CD4-positive, alpha-beta T cell treated with Interleukin-6 for 4 hours (primary cell): Measurements from ENCODE around the gene PIAS3.
"Not testable (repeated sequence)": the region's sequence is repeated elsewhere in the genome, so short reads cannot be mapped to it uniquely, and the experiment has no call there.

Experiments
- DNase-seq: peaks from one replicate; pipeline ENCODE4 v3.0.0-alpha.2; 2020; ENCODE audit warnings: mixed read lengths

The PIAS3 gene

DNA sequence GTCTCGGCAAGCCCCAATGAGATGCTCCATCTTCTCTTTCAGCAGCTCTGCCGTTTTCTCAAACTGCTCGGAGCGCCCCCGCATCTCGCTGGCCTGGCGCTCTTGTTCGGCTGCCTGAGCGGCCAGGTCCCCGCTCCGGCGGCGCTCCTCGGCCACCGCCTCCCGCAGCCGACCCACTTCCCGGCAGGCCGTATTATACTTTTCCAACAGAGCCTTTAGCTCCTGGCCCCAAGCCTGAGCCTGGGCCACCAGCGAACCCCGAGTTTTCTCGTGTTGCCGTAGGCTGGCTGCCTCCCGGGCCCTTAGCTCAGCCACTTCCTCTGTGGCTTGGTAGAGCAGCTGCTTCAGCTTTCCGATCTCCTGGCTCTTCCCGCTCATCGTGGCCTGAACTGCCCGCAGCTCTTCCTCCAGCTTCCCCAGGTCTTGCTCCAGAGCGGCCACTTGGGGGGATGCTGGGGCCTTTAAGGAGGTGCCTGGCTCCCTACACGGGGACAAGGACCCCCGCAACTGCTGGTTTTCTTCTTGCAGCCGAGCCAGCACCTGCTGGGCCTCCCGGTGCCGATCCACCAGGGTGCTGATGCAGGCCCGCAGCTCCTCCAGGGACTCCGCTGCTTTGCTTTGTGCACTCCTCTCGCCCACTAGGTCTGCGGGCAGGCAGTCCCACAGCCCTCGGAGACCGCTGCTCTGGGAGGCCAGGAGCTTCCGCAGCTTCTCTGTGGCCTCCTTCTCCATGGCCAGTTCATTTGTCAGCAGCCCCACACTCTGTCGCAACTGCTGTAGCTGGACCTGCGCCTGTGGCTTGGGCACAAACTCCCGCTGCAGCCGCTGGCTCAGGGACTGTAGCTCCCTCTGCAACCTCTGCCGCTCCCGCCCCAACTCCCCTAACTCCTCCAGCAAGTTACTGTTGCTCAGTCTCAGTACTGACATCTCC, 13.4 kb upstream of the PIAS3 start:
- peak; percentile 58 for DNase-seq

DNA sequence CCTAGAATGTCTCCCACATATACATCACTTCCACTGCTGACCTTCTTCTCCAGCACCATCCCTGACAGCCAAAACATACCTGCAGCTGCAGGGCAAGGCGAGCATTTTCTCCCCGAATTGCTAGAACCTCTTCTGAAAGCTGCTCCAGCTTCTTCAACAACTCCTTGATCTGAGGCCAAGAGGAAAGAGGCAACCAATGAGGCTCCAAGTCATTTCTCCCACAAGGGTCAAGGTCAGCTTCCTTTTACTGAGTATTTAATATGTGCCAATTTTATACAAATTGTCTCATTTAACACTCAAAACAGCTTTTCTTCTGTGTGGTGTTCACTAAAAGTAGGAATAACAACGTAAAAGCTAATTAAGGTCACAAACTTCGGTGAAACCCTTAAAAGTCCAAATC, 9.4 kb upstream of the PIAS3 start:
- no peak for DNase-seq

DNA sequence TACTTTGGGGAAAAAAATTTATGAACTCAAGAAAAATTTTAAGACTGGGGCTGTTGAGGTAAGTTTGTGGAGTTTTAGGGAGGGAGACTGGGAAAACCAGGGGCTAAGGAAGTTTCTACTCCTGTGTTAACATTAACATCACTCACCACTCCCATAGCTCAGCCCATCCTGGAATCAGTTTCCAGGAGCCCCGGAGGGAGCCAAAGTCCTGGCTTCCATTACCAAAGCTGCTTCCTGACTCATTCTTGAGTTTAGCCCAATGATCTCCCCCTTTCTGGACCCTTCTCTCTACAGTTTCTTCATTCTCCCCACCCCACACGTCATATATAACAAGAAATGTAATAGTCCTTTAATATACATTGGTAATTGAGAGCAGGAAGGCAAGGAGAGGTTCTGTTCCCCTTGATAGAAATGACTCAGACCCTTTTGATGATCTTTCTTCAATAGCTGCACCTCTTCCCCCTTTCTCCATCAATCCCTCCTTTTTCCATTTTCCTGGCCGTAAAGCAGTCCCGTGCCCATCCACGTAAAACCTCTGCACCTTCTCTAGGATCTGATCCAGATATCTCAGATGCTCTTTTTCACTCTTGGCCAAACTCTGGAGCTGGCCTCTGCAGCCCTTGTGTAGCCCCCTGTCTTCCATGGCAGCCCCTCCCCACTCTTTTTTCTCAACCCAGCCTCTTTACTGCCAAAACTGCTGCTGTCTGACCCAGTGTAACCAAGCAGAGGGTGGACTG, 4.6 kb upstream of the PIAS3 start:
- DNase-seq, result no peak

DNA sequence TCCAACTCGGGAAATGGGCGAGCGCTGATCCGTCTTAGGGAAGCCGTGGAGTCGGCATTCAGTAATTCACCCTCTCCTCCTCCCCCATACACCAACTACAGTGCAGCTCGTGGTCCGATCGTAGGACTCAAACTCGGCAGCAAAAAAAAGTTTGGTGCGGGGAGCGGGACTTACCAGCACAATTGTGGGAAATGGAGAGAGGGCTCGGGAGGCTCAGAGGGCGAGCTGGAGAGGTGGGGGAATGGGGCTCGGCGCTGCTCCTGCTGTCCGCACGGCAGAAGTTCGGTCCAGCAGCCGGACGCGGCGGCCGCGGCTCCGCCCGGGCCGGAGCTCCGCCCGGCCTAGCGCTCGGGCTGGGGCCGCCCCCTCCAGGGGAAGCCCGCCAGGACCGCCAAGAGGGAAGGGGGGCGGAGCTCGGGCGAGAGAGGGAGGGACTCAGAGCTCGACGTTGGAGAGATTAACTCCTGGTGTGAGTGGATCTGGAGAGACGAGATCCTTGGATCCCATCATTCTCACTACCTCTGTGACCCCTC, 676 bp upstream of the PIAS3 start:
- peak; percentile 82 for DNase-seq

DNA sequence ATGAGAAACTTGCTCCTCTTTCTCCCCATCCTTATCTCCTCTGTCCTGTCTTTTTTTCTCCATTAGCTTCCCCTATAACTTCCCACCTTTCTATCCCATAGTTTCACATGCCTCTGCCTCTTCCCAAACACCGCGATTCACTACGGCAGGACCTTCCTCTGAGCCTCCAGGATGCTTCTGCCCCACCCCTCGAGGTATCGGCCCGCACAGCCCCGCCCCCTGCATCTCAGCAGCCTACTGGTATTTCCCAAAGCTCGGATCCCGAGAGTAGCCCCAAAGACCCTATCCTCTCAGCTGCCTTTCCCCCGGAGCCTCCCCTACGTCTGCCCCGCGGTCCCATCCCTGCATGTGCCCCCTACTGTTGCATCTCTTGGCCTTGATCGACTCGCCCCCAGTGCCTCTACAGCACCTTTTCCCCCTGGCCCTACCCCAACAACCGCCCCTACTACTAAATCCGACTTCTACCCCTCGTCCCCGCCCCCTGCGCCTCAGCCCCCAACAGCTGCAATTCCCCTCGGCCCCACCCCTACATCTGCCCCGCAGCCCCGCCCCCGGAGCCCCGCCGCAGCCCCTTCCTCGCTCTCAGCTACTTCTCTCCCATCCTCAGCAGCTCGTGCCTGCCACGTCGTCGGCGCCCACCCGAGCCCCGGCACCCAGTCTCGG, 512 bp downstream of the PIAS3 start:
- DNase-seq, result peak; percentile 82

DNA sequence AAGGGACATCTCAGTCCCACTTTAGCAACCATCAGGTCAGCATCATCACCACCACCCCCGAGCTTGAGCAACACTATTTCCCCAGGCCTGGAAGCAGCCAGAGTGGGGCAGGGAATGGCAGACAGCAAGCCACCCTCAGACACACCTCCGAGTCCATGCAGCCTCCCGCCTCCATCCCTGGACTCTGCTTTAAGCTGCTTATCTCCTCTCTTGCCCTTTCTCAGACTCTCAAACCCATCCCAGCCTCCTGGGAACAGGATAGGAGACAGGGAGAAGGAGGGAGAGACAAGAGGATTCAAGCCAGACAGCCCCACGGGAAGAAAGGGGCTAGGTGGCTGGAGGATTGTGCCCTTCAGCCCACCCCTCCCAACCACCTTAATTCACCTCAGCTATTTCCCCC, 1.7 kb downstream of the PIAS3 start:
- no peak for DNase-seq

DNA sequence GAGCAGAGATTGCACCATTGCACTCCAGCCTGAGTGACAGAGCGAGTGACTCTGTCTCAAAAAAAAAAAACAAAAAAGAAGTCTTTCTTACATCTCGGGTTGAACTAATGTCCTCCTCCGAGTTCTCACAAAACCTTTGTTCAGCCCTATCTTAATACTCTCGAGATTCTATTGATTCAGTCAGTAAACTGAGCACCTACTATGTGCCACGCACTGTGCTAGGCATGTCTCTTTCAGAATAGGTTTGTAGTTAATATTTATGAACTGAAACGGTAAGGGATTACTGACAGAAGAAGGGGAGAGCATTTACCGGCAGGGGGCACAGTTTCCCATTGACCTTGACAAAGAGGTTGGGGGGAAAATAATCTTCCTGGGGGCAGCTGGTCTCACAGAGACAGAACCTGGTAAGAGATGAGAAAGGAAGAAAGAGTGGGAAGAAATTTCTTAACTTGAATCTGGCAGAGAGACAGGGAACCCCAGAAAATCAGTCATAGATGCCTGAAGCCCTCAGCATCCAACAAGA, 3.4 kb downstream of the PIAS3 start:
- peak; percentile 12 for DNase-seq

DNA sequence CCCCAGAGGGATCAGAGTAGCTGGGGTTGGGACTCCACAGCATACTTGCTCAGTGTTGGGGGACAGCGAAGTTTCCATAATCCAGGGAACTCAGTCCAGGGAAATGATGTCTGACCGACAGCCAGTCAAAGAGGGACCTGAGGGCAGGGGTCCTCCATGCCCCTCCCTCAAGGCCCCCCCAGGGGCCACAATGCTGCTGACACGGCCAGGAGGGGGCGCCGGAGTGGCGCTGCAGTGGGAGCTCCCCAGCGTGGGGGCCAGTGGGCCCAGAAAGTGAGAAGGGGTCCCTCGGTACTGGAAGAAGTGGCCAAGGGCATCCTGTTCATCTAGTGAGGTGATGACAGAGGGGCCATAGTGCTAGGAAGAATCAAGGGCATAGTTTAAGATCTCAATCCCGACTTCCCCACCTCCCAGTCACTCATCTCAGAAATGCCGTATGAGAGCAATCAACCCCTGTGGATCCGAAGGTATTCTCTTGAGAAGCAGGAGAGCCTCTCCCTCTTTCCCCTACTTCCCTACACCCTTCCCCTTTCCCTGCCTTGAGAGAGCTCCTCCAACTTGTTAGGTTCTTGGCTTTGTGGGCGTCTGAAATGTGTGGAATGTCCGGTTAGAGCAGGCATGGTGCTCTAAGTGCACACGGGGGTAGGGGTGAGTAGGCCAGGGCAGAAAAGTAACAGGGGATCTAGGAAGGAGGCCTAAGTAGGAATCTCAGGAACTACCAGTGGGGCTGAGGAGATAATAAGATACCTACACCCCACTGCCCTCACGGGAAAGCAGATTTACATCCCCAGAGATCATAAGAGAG, 9.3 kb downstream of the PIAS3 start:
- no peak for DNase-seq

DNA sequence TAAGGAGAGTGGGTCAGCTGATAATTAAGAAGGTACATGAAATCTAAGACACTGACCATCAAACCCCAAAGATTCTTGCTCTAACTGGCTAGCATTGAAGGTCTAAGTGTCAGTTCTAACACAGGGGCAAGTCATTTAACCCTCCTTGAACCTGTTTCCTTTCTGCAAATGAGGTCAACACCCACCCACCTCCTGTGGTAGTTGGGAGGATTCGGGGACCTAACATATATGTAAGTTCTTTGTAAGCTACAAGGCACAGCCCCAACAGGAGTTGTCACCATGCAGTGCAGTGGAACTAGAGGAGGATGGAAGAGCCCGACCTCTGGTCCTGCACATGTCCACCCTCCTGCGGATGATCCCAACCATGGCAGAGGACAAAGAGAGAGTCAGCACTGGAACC, 11.1 kb downstream of the PIAS3 start:
- no peak for DNase-seq

DNA sequence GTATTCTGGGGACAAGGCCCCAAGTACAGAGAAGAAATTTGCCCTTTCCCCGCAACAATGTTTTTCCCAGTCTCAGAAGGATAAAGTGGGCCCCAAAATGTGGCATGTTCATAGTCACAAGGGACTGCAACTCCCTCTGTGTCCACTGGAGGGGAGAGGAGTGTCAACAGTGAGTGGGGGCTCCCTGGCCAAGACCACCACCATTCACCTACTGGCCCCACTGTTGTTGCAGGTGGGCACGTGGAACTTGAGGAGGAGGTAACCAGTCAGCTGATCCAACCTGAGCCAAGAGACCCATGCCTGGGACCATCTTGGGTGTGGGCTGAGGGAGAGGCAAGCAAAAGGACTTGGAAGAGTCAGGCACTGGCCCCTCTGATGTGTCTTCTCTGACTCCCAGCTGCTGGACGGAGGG, 12.7 kb downstream of the PIAS3 start:
- peak; percentile 34 for DNase-seq

DNA sequence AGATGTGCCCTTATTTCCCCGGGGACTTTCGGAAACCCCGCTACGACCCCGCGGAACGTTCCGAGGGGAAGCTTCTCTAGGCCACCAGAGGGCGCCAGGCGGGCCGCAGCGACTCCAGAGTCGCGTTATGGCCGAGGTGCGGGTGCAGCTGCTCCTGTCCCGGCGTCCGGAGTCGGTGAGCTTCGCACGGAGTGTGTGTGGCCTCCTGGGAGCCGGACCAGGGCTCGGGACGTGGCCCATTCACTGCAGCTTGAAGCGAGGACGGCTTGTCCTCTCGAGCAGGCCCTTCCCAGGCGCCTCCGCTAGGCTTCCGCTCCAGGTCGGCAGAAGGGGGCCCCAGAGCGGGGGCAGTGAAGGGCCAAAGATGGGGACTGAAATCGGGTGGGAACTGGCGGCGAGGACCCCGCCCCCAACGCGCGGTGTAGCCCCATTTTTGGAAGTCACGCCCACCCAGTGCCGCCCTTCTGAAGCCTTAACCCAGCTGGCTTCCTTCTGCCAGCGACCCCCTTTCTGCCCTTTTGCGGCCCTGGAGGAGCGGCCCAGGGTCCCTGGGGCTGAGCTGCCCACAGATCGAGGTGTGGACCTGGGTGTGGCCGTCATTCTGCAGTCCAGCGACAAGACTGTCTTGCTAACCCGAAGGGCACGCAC, 13.2 kb downstream of the PIAS3 start, which contains the start of gene NUDT17:
Gene NUDT17, plus strand, starts transcription at position 117 of the 648 bp plus-strand sequence. Its CDS starts 11 bp downstream, at position 128.
- DNase-seq, result peak; percentile 84

DNA sequence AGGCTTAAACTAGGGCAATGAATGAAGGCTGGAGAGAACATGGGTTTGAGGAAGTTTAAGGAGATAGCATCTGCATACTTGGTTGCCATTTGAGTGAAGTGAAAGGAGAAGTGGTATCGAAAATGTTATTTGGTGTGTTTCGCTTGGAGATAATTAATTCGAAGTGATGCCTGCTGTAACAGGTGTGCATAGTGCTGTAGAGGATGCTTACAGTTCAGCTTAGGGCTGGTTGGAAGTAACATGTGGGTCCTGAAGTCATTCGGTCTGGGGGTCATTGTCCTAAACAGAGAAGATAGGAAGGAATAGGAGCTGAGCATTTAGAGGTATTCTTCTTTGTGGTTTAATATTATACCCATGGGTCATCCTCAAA, 13.8 kb downstream of the PIAS3 start:
- DNase-seq, result no peak

DNA sequence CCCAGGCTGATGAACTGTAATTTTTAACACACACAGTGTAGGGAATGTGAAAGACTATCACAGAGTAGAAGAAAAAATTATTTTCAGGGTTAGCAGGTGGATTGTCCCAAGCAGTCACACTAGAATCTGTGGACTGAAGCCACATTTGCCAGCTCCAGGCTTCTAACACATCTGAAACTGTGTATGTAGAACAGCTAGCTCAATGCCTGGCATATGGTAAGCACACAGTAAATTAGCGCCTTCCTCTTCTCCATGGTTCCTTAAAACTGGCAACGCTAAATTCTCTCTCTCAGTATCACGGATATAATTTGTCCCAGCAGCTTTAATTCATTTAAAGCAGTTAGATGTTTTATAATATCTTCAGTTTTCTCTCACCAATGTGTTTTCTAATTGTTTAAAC, 15.8 kb downstream of the PIAS3 start:
- no peak for DNase-seq

DNA sequence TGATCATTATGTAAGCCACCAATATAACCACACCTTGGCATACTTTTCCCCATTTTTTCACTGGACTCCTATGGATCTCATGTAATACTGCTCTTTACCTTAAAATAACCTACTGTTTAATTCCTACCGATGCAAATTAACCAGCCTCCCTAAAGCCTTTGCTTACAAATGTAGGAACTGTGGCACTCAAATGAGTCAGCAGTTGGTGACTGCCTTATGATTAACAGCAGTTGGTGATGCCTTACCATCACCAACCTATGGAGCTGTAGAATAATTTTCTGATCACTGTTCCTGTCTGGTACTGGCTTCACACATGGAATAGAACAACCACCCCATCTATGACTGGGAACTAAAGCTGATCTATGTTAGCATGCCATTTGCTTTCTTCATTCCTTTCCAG, 21.2 kb downstream of the PIAS3 start:
- DNase-seq, result no peak

DNA sequence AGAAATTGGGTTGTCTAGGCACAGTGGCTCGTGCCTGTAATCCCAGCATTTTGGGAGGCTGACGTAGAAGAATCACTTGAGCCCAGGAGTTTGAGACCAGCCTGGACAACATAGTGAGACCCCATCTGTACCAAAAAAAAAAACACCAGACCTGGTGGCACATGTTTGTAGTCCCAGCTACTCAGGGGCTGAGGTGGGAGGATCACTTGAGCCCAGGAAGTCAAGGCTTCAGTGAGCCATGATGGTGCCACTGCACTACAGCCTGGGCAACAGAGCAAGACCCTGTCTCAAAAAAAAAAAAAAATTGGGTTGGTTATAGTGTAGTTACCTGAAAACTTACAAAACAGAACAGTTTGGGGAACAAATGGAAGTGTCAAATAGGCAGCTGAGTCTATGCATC, 28.1 kb downstream of the PIAS3 start:
- DNase-seq, result not testable (repeated sequence)

DNA sequence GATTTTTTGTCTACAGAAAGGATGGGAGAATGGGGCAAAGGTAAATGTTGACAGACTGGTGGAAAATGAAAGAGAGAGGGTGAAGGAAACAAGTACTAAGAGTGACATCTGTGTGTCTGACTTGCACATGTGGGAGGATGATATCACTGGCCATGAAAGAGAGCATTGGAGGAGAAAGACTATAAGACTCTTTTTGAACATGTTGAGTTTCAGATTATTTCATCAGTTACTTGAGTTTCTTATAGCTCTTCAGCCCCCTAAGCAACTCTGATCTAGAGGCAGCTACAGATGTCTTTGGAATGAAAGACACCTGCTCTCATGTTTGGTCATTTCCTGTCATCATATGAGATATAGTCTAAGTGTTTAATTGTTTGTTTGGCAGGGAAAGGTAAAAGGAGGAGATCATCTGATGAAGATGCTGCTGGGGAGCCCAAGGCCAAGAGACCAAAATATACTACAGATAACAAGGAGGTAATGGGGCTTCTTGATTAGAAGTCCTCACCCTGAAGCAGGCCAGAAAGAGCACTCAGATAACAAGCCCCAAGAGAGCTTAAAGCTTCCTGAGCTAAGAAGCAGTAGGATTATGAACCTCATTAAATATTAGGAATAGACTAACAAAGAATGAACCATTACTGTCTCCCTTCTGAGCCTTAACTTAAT, 30.4 kb downstream of the PIAS3 start:
- no peak for DNase-seq

DNA sequence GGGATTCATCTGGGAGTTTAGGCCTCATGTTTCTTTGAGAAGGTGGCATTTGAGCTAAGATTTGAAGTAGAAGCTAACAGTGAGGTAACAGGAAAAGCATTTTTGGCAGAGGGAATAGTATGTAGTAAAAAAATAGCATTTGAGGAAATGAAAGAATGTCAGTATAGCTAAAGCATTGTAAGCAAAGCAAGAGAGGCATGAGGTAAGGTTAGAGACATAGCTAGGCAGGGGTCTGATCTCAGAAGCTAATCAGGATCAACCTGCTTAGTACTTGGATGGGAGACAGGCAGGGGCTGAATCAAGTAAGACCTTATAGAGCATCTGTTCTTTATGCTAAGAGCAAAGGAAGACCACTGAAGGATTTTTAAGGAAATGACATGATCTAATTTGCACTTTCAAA, 30.9 kb downstream of the PIAS3 start:
- no peak for DNase-seq

DNA sequence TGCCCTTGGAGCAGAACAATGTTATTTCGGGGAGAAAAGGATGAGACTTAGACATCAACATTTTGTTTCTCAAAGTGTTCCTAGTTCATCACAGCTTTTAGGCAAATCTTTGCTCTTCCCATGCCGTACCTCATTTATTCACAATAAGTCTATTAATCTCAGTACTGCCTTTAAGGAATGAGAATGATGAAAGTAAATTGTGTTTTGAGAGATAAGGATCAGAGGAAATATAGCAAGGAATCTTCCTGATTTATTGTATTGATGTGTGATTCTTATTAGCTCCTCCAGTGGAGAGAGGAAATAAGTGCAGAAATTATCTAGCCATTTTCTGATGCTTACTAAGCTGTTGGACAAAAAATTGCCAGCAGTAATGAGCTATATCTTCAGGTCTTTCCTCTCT, 32.9 kb downstream of the PIAS3 start:
- no peak for DNase-seq

DNA sequence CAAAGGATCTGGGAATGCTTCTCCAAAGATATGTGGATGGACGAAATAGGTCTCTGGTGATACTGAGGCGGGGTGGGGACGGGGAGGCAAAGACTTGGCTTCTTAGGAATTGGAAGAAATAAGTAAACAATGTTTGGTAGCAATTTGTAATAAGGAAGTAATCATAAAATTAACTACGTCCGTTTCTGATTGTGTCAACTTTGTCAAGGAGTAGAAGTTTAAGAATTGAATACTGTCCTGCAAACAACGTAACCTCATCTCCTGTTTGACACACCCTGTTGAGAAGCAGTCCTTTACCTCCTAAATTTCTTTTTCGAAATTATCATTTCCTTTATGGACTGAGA, 34.4 kb downstream of the PIAS3 start:
- DNase-seq, result no peak

DNA sequence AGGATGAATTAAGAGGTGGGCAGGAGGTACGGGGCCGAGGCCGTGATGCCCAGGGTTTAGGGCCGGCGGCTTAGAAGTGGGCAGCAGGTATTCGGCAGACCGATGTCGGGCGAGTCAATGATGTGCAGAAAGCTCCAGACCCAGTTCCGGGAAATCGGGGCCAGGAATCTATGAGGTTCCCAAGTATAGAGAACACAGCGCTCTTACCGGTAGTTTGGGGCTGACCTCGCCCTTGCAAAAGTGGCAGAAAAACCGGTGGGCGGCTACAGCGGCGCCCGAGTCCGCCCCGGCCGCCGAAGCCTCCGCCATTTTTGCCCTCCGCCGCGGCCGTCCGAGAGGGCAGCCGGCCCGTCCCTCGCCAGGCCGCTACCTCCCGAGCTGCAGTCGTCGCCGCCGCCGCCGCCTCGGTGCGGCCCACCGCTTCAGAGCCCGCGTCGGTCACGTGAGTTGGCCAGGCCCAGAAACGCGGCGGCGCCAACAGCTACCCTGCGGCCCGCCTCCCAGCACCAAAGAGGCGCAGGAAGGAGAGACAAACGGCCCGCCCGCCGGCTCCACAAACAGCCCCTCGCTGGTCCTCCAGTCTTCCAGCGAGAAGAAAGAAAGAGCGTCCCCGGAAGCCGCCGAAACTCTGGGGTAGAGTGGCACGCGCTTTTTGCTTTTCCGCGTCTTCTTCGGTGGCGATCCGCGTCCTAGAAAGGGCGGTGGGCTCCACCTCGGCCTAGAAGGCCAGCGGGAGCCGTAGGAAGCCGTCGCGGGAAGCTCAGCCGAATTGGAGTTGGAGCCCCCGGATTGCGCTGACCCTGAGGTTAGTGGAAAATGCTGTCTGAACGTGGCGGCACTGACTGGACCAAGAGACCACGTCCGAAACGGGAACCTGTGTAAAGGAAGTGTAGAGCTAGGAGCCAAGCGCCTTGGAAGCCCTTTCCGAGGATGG, 35.0 kb downstream of the PIAS3 start, which contains the start of the genes POLR3C and RNF115:
Gene POLR3C, plus strand, starts transcription at position 636 of the 934 bp plus-strand sequence. CDS start 1,577 bp downstream, outside the sequence.
Gene RNF115, minus strand, starts transcription at position 531 of the 934 bp plus-strand sequence. Its CDS starts 222 bp downstream, at position 309.
- peak; percentile 92 for DNase-seq
